ENCODE measurements around the gene CCDC107. TPM values are rescaled to one million over a fixed set of nuclear protein-coding genes. Genes with fewer than 3 reads are reported as not detected.

CCDC107 gene
- polyA plus RNA-seq, 5 donors: 9.3 to 22.5 (median 9.8) TPM

GRCh38 chr9:35657546-35658136 is 451 bp upstream of the CCDC107 start, which contains the start of gene RMRP:
Gene RMRP, minus strand, starts transcription at chr9:35658019.
- DNase-seq: peak; percentile 98 to 99

GRCh38 chr9:35658968-35659220 is 802 bp downstream of the CCDC107 start:
- no peak for DNase-seq

- no peak for DNase-seq
These were observed 1.2 kb downstream of the CCDC107 start for GRCh38 chr9:35659340-35659739.

GRCh38 chr9:35660966-35661415 is 2.9 kb downstream of the CCDC107 start:
- no peak for DNase-seq

GRCh38 chr9:35661756-35662350 is 3.8 kb downstream of the CCDC107 start:
- DNase-seq: no peak

GRCh38 chr9:35662437-35662836 is 4.3 kb downstream of the CCDC107 start:
- no peak for DNase-seq

GRCh38 chr9:35664531-35665470 is 6.7 kb downstream of the CCDC107 start, which contains the start of gene ARHGEF39:
Gene ARHGEF39, minus strand, starts transcription at chr9:35665195. Its CDS starts 26 bp downstream, at chr9:35665169.
- DNase-seq: peak; percentile 78 to 83

GRCh38 chr9:35665471-35665818 is 7.4 kb downstream of the CCDC107 start:
- DNase-seq: no peak

GRCh38 chr9:35666045-35666444 is 8.0 kb downstream of the CCDC107 start:
- no peak for DNase-seq

GRCh38 chr9:35666549-35666948 is 8.5 kb downstream of the CCDC107 start:
- DNase-seq: no peak

- no peak for DNase-seq
These were observed 9.8 kb downstream of the CCDC107 start for GRCh38 chr9:35667939-35668338.

- no peak for DNase-seq
These were observed 11.4 kb downstream of the CCDC107 start for GRCh38 chr9:35669331-35670145.

GRCh38 chr9:35673132-35674024 is 15.3 kb downstream of the CCDC107 start, which contains the start of gene CA9:
Gene CA9, plus strand, starts transcription at chr9:35673928. Its CDS starts 32 bp downstream, at chr9:35673960.
- no peak for DNase-seq

GRCh38 chr9:35674025-35674361 is 15.9 kb downstream of the CCDC107 start:
- DNase-seq: no peak

- no peak for DNase-seq
These were observed 17.1 kb downstream of the CCDC107 start for GRCh38 chr9:35675204-35675603.

- peak; percentile 75 to 76 for DNase-seq
These were observed 17.8 kb downstream of the CCDC107 start for GRCh38 chr9:35675732-35676392.

GRCh38 chr9:35679091-35679490 is 21.0 kb downstream of the CCDC107 start:
- no peak for DNase-seq

GRCh38 chr9:35679766-35680330 is 21.8 kb downstream of the CCDC107 start:
- DNase-seq: no peak

- no peak for DNase-seq
These were observed 22.4 kb downstream of the CCDC107 start for GRCh38 chr9:35680331-35681105.

All from right lung (tissue), 5 donors.